MM.1S (cell line): ENCODE data around the gene ICAM1.

Experiments
- DNase-seq: peaks from one replicate; pipeline ENCODE4 v3.0.0-alpha.2; 2015
- H2AFZ ChIP-seq: fragments of 300-600 bp; sonication (generic); 2 replicates; pipeline ENCODE4 v1.6.0; 2016; ENCODE audit warnings: antibody characterized with exemption, low read length
- H3F3A ChIP-seq: fragments of 300-600 bp; sonication (generic); 2 replicates; pipeline ENCODE4 v1.6.1; 2016; ENCODE audit warnings: mild to moderate bottlenecking, antibody characterized with exemption, low read length, moderate library complexity, mixed read lengths; ENCODE audit not compliant: insufficient read depth
- H3K27ac ChIP-seq: fragments of 300-600 bp; sonication (generic); 2 replicates; pipeline ENCODE4 v1.5.1; 2016; ENCODE audit warnings: mild to moderate bottlenecking, low read length
- H3K27me3 ChIP-seq: fragments of 300-600 bp; sonication (generic); replicated peaks from 2 replicates; pipeline ENCODE4 v1.6.0; 2016; ENCODE audit warnings: low read length; ENCODE audit not compliant: insufficient read depth
- H3K36me3 ChIP-seq: fragments of 300-600 bp; sonication (generic); replicated peaks from 2 replicates; pipeline ENCODE4 v1.6.1; 2016; ENCODE audit warnings: mild to moderate bottlenecking, low read length, mixed read lengths; ENCODE audit not compliant: insufficient read depth
- H3K4me1 ChIP-seq: fragments of 300-600 bp; sonication (generic); 2 replicates; pipeline ENCODE4 v1.6.1; 2016; ENCODE audit warnings: low read length, mixed read lengths
- H3K4me2 ChIP-seq: fragments of 300-600 bp; sonication (generic); 2 replicates; pipeline ENCODE4 v1.6.0; 2016; ENCODE audit warnings: low read depth, low read length
- H3K4me3 ChIP-seq: fragments of 300-600 bp; sonication (generic); 2 replicates; pipeline ENCODE4 v1.5.1; 2016; ENCODE audit warnings: low read length, mixed read lengths
- H3K79me2 ChIP-seq: fragments of 300-600 bp; sonication (generic); 2 replicates; pipeline ENCODE4 v1.6.1; 2016; ENCODE audit warnings: mixed run types, low read length, mixed read lengths
- H3K9ac ChIP-seq: fragments of 300-600 bp; sonication (generic); 2 replicates; pipeline ENCODE4 v1.6.1; 2016; ENCODE audit warnings: low read length, mixed read lengths
- H3K9me2 ChIP-seq: fragments of 300-600 bp; sonication (generic); replicated peaks from 2 replicates; pipeline ENCODE4 v1.6.1; 2016; ENCODE audit warnings: mild to moderate bottlenecking, low read length, mixed read lengths; ENCODE audit not compliant: insufficient read depth
- H3K9me3 ChIP-seq: fragments of 300-600 bp; sonication (generic); replicated peaks from 2 replicates; pipeline ENCODE4 v1.6.1; 2016; ENCODE audit warnings: mild to moderate bottlenecking, low read length, mixed read lengths; ENCODE audit not compliant: insufficient read depth
- H4K20me1 ChIP-seq: fragments of 300-600 bp; sonication (generic); 2 replicates; pipeline ENCODE4 v1.6.1; 2016; ENCODE audit warnings: mild to moderate bottlenecking, low read length, moderate library complexity, mixed read lengths; ENCODE audit not compliant: insufficient read depth
- CTCF ChIP-seq: fragments of 300-600 bp; sonication (generic); IDR thresholded peaks from 2 replicates; pipeline ENCODE4 v1.5.1; 2016; ENCODE audit warnings: antibody characterized with exemption, low read length, mixed read lengths
- EZH2 ChIP-seq: fragments of 300-600 bp; sonication (generic); optimal IDR thresholded peaks from 2 replicates; pipeline ENCODE3; 2017; ENCODE audit warnings: low read depth, mild to moderate bottlenecking, antibody characterized with exemption, low read length, mixed read lengths
- EZH2phosphoT487 ChIP-seq: fragments of 300-600 bp; sonication (generic); IDR thresholded peaks from 2 replicates; pipeline ENCODE4 v1.6.1; 2018; ENCODE audit warnings: antibody characterized with exemption, low read length

The ICAM1 gene

GRCh38 chr19:10245189-10245939, 25.6 kb upstream of the ICAM1 start:
- no peak for DNase-seq
- Histone ChIP-seq H3K79me2 (no peaks in the 10 kb centered on the region), H3K36me3 (no peaks in the 10 kb centered on the region), H4K20me1 (no peaks in the 10 kb centered on the region), H2AFZ (no peak overlapping the region), H3K27me3 (no peaks in the 10 kb centered on the region), H3K4me3 (no peak overlapping the region), H3K4me1 (0 out of 2 replicates have a peak, but pooled peaks cover 3% of the 10 kb centered on the region), H3K9ac (no peak overlapping the region), H3K9me2 (no peaks in the 10 kb centered on the region), H3K27ac (no peak overlapping the region), H3K4me2 (no peak overlapping the region), H3F3A (peaks cover 4% of the 10 kb centered on the region; the same call in 1 of the 2 replicates), H3K9me3 (no peaks in the 10 kb centered on the region)
- TF ChIP-seq EZH2phosphoT487 (no peak), CTCF (no peak), EZH2 (no peak)

DNA sequence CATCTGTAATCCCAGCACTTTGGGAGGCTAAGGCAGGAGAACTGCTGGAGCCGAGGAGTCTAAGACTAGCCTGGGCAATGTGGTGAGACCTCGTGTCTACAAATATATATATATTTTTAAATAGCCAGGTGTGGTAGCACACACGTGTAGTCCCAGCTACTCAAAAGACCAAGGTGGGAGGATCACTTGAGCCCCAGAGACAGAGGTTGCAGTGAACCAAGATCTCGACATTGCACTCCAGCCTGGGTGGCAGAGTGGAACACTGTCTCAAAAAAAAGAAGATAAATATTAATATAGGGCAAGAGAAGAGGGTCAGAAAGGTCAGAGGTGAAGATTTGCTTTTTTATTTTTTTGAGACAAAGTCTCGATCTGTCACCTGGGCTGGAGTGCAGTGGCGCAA, 24.4 kb upstream of the ICAM1 start:
- H3K27me3 ChIP-seq: no peaks in the 10 kb centered on the region
- no peak for DNase-seq
- no peaks in the 10 kb centered on the region for H3K79me2 ChIP-seq
- H3F3A ChIP-seq: peaks cover 8% of the 10 kb centered on the region; the same call in 1 of the 2 replicates
- 0 out of 2 replicates have a peak, but pooled peaks cover 6% of the 10 kb centered on the region for H3K4me1 ChIP-seq
- H3K4me3 ChIP-seq: no peak overlapping the region
- H2AFZ ChIP-seq: no peak overlapping the region
- no peak for TF ChIP-seq CTCF
- no peaks in the 10 kb centered on the region for H3K9me3 ChIP-seq
- no peak overlapping the region for H3K4me2 ChIP-seq
- no peak overlapping the region for H3K9ac ChIP-seq
- H4K20me1 ChIP-seq: no peaks in the 10 kb centered on the region
- no peaks in the 10 kb centered on the region for H3K9me2 ChIP-seq
- H3K27ac ChIP-seq: no peak overlapping the region
- H3K36me3 ChIP-seq: no peaks in the 10 kb centered on the region

DNA sequence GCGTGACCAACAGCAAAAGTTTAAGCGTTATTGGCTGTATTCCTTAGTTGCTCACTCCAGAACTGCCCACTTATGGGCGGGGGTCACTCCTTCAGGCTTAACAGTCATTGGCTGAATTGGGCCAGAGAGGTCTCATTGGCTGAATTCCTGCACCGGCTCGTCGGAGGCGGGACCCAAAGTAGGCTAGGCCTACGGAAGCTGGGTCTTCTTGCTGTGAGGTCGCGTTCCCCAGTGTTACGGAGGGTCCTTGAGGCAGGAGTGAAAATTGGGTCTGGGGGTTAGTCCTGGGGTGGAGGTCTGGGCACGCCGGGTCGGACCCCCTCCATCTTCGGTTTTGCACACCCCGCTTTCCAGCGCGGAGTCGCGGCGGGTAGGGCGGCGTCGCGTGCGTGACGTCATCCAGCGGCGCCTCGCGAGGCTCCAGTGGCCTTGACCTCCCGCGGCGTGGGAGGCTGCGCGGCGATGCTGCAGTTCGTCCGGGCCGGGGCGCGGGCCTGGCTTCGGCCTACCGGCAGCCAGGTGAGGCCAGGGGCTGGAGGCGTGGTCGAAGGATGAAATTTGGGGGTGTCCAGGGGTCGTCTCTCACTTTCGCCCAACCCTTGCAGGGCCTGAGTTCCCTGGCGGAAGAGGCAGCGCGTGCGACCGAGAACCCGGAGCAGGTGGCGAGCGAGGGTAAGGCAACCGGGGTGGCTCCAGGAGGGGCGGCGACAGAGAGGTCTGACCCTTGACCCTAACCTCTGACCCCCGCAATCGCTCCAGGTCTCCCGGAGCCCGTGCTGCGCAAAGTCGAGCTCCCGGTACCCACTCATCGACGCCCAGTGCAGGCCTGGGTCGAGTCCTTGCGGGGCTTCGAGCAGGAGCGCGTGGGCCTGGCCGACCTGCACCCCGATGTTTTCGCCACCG, 18.9 kb upstream of the ICAM1 start, which contains the start of gene MRPL4:
MRPL4 (plus strand) TSS at position 423 of the 903 bp plus-strand sequence; CDS start at position 463, 40 bp downstream.
- no peak for TF ChIP-seq EZH2phosphoT487
- TF ChIP-seq CTCF: no peak
- TF ChIP-seq EZH2: no peak
- no peaks in the 10 kb centered on the region for H4K20me1 ChIP-seq
- H3K27ac ChIP-seq: peak within 1 kb of the TSS; percentile 59; the same call in 1 of the 2 replicates
- no peaks in the 10 kb centered on the region for H3K9me2 ChIP-seq
- H3K9ac ChIP-seq: peak within 1 kb of the TSS; percentile 95
- H3K4me2 ChIP-seq: peak within 1 kb of the TSS; percentile 97
- H3F3A ChIP-seq: peaks cover 8% of the 10 kb centered on the region; the same call in 1 of the 2 replicates
- H3K4me3 ChIP-seq: peak within 1 kb of the TSS; percentile 96
- H3K9me3 ChIP-seq: no peaks in the 10 kb centered on the region
- 0 out of 2 replicates have a peak, but pooled peaks cover 11% of the 10 kb centered on the region for H3K4me1 ChIP-seq
- peaks cover 4% of the 10 kb centered on the region for H3K36me3 ChIP-seq
- H2AFZ ChIP-seq: peak within 1 kb of the TSS; percentile 83
- no peaks in the 10 kb centered on the region for H3K27me3 ChIP-seq
- DNase-seq: peak; percentile 100
- H3K79me2 ChIP-seq: peaks cover 32% of the 10 kb centered on the region
